A549 (cell line): ENCODE data around the gene FSHB. TPM values are rescaled to one million over a fixed set of nuclear protein-coding genes. Genes with fewer than 3 reads are reported as not detected.
"Not testable (repeated sequence)": the region's sequence is repeated elsewhere in the genome, so short reads cannot be mapped to it uniquely, and the experiment has no call there.

Experiments
- ATAC-seq, 2 experiments: fragments of 200-7000 bp in 1 of 2; fragments of >200 bp in 1 of 2; cut with Nextera tagmentation in 1 of 2; cut with Tn5 transposase in 1 of 2; 3 replicates each; pipeline versions ENCODE4 v1.8.0 to v1.9.1; 2018 to 2020; ENCODE audit warnings: mild to moderate bottlenecking in 1 of 2, moderate library complexity in 1 of 2
- CTCF ChIA-PET: fragments of 300-600 bp; sonication (Branson Sonifier 250); formaldehyde crosslinking; extraction: SDS; loops from one replicate; lab custom pipeline; 2021; ENCODE audit warnings: antibody characterized with exemption, inconsistent platforms; lab: Yijun Ruan, JAX
- POLR2A ChIA-PET: fragments of 350-600 bp; formaldehyde crosslinking; extraction: SDS; loops from one replicate; lab custom pipeline; 2021; ENCODE audit warnings: antibody characterized with exemption, inconsistent platforms; lab: Yijun Ruan, JAX
- DNase-seq, 2 experiments: peaks; one replicate each; pipeline versions ENCODE4 v3.0.0 to v3.0.0-alpha.2; 2011 to 2016; ENCODE audit warnings: low read depth in 1 of 2, low spot score in 1 of 2
- FAIRE-seq: peaks from 2 replicates; lab custom pipeline; 2011; peaks lifted over from hg19 to GRCh38; lab: Jason Lieb, UNC
- H3K27ac ChIP-seq, 2 experiments: fragments of >200 bp; sonication (Bioruptor Twin); formaldehyde crosslinking; 3 replicates each; pipeline ENCODE4 v1.5.1; 2016 to 2017
- H3K4me1 ChIP-seq: fragments of >200 bp; sonication (Bioruptor Twin); formaldehyde crosslinking; 3 replicates; pipeline ENCODE4 v1.6.1; 2016
- H3K4me2 ChIP-seq: fragments of >200 bp; sonication (Bioruptor Twin); formaldehyde crosslinking; 3 replicates; pipeline ENCODE4 v1.6.1; 2016
- H3K4me3 ChIP-seq: fragments of >200 bp; sonication (Bioruptor Twin); formaldehyde crosslinking; 3 replicates; pipeline ENCODE4 v1.5.1; 2016
- H3K9me3 ChIP-seq: fragments of >200 bp; sonication (Bioruptor Twin); formaldehyde crosslinking; 3 replicates; pipeline ENCODE4 v1.6.1; 2016
- BCL3 ChIP-seq: fragments of >200 bp; sonication (Bioruptor Twin); formaldehyde crosslinking; IDR thresholded peaks from 3 replicates; pipeline ENCODE4 v1.6.1; 2016
- CBX2 ChIP-seq: fragments of 200-600 bp; sonication (generic); IDR thresholded peaks from 2 replicates; pipeline ENCODE4 v1.6.1; 2016; ENCODE audit warnings: low read depth, mild to moderate bottlenecking, borderline replicate concordance
- CTCF ChIP-seq: fragments of >200 bp; sonication (Bioruptor Twin); formaldehyde crosslinking; IDR thresholded peaks from 3 replicates; pipeline ENCODE4 v1.5.1; 2016
- GATA3 ChIP-seq: IDR thresholded peaks from 2 replicates; pipeline ENCODE4 v1.6.1; 2012; ENCODE audit warnings: borderline replicate concordance
- HDAC2 ChIP-seq: fragments of 200-600 bp; sonication (generic); IDR thresholded peaks from 2 replicates; pipeline ENCODE4 v1.6.1; 2016
- HOXB13 ChIP-seq: fragments of 250-450 bp; sonication (Bioruptor Pico); IDR thresholded peaks from 2 replicates; pipeline ENCODE4 v1.5.0; 2020; ENCODE audit warnings: low read depth, mild to moderate bottlenecking, moderate library complexity
- HOXB5 ChIP-seq: fragments of 250-450 bp; sonication (Bioruptor Pico); IDR thresholded peaks from 2 replicates; pipeline ENCODE4 v1.5.0; 2020; ENCODE audit warnings: mild to moderate bottlenecking, moderate library complexity
- KDM1A ChIP-seq: fragments of 200-600 bp; sonication (generic); IDR thresholded peaks from 2 replicates; pipeline ENCODE4 v1.6.1; 2016; ENCODE audit warnings: low read depth, mild to moderate bottlenecking
- MAFK ChIP-seq: fragments of 450-650 bp; IDR thresholded peaks from 2 replicates; pipeline ENCODE4 v1.6.1; 2014; ENCODE audit not compliant: partially characterized antibody
- MYC ChIP-seq: IDR thresholded peaks from 2 replicates; pipeline ENCODE4 v1.6.1; 2012; ENCODE audit warnings: mild to moderate bottlenecking, inconsistent platforms, low read length, improper control_type of control experiment, borderline replicate concordance
- NPAS2 ChIP-seq: fragments of 250-450 bp; sonication (Bioruptor Pico); IDR thresholded peaks from 2 replicates; pipeline ENCODE4 v1.8.0; 2022; ENCODE audit warnings: mild to moderate bottlenecking, moderate library complexity, borderline replicate concordance
- RARB ChIP-seq: fragments of 250-450 bp; sonication (Bioruptor Pico); IDR thresholded peaks from 2 replicates; pipeline ENCODE4 v1.8.0; 2021; ENCODE audit warnings: mild to moderate bottlenecking, moderate library complexity
- REST ChIP-seq: fragments of 200-600 bp; sonication (generic); IDR thresholded peaks from 2 replicates; pipeline ENCODE4 v1.6.1; 2016; ENCODE audit warnings: antibody characterized with exemption, mild to moderate bottlenecking, moderate library complexity
- RFX5 ChIP-seq: fragments of 450-650 bp; IDR thresholded peaks from 2 replicates; pipeline ENCODE4 v1.7.1; 2014; ENCODE audit warnings: antibody characterized with exemption, mild to moderate bottlenecking, moderate library complexity
- SMC3 ChIP-seq: fragments of >200 bp; sonication (Bioruptor Twin); formaldehyde crosslinking; IDR thresholded peaks from 3 replicates; pipeline ENCODE4 v1.6.1; 2018; ENCODE audit warnings: inconsistent platforms
- WGBS: methylation state at CpG from one replicate; pipeline ENCODE4 v1.1.6; 2017; ENCODE audit errors: missing lambda C conversion rate; 5-methylcytosine and 5-hydroxymethylcytosine counted together
- polyA plus RNA-seq, 4 experiments: library from polyadenylated mRNA; depleted of rRNA in 3 of 4; stranded (reverse); fragments of >200 nt; fragmentation: RNase III in 1 of 4; extraction: RNeasy Plus Mini Kit Qiagen cat#74134 plus additional on column Dnase treatment in 1 of 4; gene quantifications; 2 replicates in 3 of 4; 3 replicates in 1 of 4; pipeline ENCODE4 v1.2.3, GENCODE V29; 2011 to 2017
- TF ChIP-seq, protein P1 (sequence below): IDR thresholded peaks from 2 replicates; pipeline ENCODE4 v1.6.1; 2012
- TF ChIP-seq, protein P2 (sequence below): fragments of >200 bp; sonication (Bioruptor Twin); formaldehyde crosslinking; IDR thresholded peaks from 2 replicates; pipeline ENCODE4 v1.6.1; 2016

Gene FSHB
- polyA plus RNA-seq, 2 of the 4 experiments (the other 2 are of a cell fraction) = not detected

DNA sequence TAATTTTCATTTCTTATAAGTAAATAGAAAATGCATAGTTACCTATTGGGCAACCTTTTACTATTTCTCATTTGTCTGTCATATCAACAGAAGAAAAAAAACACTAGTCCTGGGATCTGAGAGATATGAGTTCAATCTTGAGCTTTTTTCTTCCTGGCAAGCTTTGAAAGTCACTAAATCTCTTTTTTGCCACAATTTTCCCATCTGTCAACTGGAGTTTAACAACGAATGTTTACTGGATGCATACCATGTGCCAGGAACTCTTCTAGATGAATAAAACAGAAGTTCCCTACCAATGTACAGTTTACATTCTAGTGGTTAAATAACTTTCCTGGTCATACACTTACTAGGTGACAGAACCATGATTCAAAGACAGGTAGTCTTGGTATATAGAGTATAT lies 31.0 kb downstream of the FSHB start (continued):
- TF ChIP-seq CTCF (no peak), HOXB5 (CRISPR knock-in tag) (no peak), MYC (no peak), HOXB13 (CRISPR knock-in tag) (no peak), RARB (CRISPR knock-in tag) (no peak), CBX2 (no peak)

DNA sequence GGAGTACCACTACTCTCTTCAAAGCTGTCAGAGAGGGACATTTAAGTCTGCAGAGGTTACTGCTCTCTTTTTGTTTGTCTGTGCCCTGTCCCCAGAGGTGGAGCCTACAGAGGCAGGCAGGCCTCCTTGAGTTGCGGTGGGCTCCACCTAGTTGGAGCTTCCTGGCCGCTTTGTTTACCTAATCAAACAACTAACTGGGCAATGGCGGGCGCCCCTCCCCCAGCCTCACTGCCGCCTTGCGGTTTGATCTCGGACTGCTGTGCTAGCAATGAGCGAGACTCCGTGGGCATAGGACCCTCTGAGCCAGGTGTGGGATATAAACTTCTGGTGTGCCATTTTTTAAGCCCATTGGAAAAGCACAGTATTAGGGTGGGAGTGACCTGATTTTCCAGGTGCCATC lies 37.8 kb downstream of the FSHB start:
- CTCF ChIA-PET, H3K4me3 ChIP-seq, H3K27ac ChIP-seq, H3K4me1 ChIP-seq, FAIRE-seq, POLR2A ChIA-PET, H3K9me3 ChIP-seq, DNase-seq, ATAC-seq, H3K4me2 ChIP-seq: not testable (repeated sequence)
- 46% methylated on average over 5 of the region's 9 CpGs for WGBS

- ATAC-seq = no peak
- DNase-seq = no peak
- no peak overlapping the region for H3K4me2 ChIP-seq
- no peak for TF ChIP-seq BCL3
- no peak for TF ChIP-seq REST
- no peak for TF ChIP-seq RFX5
- TF ChIP-seq GATA3 = no peak
- no peak for TF ChIP-seq NPAS2 (CRISPR knock-in tag)
- TF ChIP-seq, protein P1, sequence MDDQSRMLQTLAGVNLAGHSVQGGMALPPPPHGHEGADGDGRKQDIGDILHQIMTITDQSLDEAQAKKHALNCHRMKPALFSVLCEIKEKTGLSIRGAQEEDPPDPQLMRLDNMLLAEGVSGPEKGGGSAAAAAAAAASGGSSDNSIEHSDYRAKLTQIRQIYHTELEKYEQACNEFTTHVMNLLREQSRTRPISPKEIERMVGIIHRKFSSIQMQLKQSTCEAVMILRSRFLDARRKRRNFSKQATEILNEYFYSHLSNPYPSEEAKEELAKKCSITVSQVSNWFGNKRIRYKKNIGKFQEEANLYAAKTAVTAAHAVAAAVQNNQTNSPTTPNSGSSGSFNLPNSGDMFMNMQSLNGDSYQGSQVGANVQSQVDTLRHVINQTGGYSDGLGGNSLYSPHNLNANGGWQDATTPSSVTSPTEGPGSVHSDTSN = no peak
- TF ChIP-seq KDM1A = no peak
- TF ChIP-seq SMC3 = no peak
- TF ChIP-seq CTCF = no peak
- no peak for TF ChIP-seq MAFK
- TF ChIP-seq, protein P2, sequence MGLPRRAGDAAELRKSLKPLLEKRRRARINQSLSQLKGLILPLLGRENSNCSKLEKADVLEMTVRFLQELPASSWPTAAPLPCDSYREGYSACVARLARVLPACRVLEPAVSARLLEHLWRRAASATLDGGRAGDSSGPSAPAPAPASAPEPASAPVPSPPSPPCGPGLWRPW = no peak
- no peak for TF ChIP-seq HOXB13 (CRISPR knock-in tag)
- TF ChIP-seq HOXB5 (CRISPR knock-in tag) = no peak
- TF ChIP-seq HDAC2 = no peak
- TF ChIP-seq, all 56 proteins: peak for 0
- H3K4me3 ChIP-seq = no peak overlapping the region
- H3K4me1 ChIP-seq = no peaks in the 10 kb centered on the region
- CTCF ChIA-PET = no interaction called here
- POLR2A ChIA-PET = no interaction called here
- no peaks in the 10 kb centered on the region for H3K9me3 ChIP-seq
- H3K27ac ChIP-seq = no peak overlapping the region
- FAIRE-seq = no peak
Measured at GRCh38 chr11:30270671-30271070, 39.9 kb downstream of the FSHB start.
